NOMO-1 (cell line): ENCODE data around the gene ZBTB24.
"Not testable (repeated sequence)": the region's sequence is repeated elsewhere in the genome, so short reads cannot be mapped to it uniquely, and the experiment has no call there.

Source experiments
- DNase-seq, 2 experiments: peaks; one replicate each; lab custom pipeline; 2025; ENCODE audit not compliant: unreplicated experiment in 2 of 2; lab: John Stamatoyannopoulos, UW

The ZBTB24 gene

DNA sequence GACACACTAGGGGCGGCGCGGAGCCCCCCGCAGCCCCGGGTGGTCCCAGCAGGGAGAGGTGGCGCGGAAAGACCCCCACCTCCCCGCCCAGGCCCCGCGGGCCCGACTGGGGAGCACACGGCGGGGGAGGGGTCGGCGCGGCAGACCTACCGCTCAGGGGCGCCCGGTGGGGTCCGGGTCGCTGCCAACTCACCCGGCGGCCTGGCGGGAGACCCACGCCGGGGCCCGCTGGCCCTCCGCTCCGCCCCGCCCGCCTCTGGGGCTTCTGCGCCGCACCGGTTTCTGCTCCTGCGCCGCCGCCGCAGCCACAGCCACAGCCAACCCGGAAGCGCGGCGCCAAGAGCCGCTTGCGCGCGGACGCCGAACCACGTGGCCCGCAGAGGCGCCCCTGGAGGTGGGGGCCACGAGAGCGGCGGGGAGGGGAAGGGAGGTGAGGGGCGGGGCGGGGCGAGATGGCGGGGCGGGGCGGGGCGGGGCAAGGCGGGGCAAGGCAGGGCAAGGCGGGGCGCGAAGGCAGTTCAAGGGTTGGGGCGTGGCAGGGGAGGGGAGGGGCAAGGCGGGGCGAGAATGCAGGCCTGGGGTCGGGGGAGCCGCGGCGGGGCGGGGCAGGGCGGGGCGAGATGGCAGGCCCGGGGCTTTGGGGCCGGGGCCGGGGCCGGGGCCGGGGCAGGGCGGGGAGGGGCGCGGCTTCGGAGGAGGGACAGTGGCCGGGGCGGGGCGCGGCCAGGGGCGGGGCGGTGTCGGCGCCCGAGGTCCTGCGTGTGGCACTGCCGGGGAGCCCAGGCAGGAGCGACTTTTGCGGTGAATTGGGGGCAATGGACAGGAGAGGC lies at the start of gene ZBTB24:
Gene ZBTB24, minus strand, starts transcription at position 315 of the 830 bp plus-strand sequence. CDS start 1,193 bp downstream, outside the sequence.
- DNase-seq, result peak; percentile 78 to 93

DNA sequence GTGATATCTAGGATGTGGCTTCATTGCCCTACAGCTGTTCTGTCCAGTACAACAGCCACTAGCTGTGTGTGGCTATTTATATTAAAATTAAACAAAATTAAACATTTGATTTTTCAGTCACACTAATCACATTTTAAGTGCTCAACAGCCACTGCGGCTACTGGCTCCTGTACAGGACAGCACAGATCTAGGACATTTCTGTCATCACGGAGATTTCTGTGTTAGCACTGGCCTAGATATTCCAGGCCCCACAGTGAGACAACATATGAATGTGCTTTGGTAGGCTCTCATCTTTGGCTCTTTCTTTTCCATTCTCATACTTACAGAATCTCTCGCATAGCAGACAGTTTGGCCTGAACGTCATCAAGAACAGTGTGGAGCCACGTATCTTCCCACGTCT lies 48.4 kb upstream of the ZBTB24 start:
- DNase-seq, result no peak

- peak in 1 of 2 experiments; percentile 9 for DNase-seq
Measured at GRCh38 chr6:109527989-109528388, 45.0 kb upstream of the ZBTB24 start.

- DNase-seq, result peak; percentile 3 to 66
Measured at GRCh38 chr6:109526905-109527628, 44.0 kb upstream of the ZBTB24 start.

- DNase-seq, result no peak
Measured at GRCh38 chr6:109524129-109524528, 41.1 kb upstream of the ZBTB24 start.

DNA sequence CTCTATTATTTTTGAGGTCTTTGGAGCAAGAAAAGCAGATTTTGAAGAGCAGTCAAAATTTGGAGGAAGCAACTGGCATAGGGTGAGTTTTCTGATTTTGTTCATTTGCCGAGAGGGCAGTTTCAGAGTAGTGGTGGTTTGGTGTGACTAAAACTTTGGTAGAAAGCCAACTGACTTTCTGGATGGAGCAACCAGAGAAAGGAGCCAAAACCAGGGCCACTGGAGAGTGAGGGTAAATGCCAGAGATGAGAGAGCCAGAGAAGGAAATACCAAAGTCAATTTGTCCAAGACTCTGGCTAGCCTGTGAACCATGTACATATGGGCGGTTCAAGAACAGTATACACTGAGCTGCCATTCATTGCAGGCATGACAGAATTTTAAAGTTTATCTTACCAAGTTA lies 40.5 kb upstream of the ZBTB24 start:
- no peak for DNase-seq

GRCh38 chr6:109521080-109521479 lies 38.1 kb upstream of the ZBTB24 start:
- peak; percentile 41 to 89 for DNase-seq

GRCh38 chr6:109519647-109520046 lies 36.6 kb upstream of the ZBTB24 start:
- DNase-seq, result not testable (repeated sequence)

DNA sequence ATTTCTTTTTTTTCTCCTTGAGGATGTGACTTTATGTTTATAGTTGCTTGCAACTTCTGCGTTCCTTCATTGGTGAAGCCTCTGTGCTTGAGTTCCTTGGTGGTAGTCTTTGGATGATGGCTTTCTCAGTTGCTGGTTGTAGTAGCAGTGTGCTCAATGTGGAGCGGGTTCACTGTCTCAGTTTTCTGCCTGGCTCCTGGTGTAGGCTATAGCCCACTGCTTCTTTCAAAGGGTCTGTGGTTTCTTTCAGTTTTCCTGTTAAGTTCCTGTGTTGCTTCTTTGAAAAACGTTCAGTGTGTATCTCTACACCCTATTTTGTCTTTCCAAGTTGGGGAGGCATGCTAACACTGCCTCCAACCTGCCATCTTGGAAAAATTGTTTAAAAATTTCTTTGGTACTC lies 33.9 kb upstream of the ZBTB24 start:
- DNase-seq, result no peak

GRCh38 chr6:109515781-109516409 lies 32.9 kb upstream of the ZBTB24 start:
- DNase-seq, result peak; percentile 26 to 64

- DNase-seq, result no peak
Measured at GRCh38 chr6:109514946-109515345, 31.9 kb upstream of the ZBTB24 start.

- DNase-seq, result no peak
Measured at GRCh38 chr6:109513571-109514071, 30.6 kb upstream of the ZBTB24 start.

GRCh38 chr6:109512271-109512817 lies 29.3 kb upstream of the ZBTB24 start:
- DNase-seq, result no peak

GRCh38 chr6:109511832-109512231 lies 28.8 kb upstream of the ZBTB24 start:
- no peak for DNase-seq

DNA sequence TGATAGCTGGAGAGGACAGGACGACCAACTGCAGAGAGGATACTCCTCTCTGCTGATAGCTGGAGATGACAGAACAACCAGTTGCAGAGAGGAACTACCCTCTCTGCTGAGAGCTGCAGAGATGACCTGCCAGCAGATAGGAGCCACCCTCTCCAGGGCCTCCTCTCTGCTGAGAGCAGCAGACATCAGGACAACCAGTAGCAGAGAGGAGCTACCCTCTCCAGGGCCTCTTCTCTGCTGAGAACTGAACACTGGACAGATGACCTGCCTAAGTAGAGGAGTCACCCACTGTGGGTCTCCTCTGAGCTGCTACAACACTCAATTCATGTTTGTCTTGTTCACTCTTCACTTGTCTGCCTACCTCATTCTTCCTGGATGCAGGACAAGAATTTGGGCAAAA lies 27.3 kb upstream of the ZBTB24 start:
- no peak for DNase-seq

- no peak for DNase-seq
Measured at GRCh38 chr6:109508166-109508860, 25.3 kb upstream of the ZBTB24 start.

DNA sequence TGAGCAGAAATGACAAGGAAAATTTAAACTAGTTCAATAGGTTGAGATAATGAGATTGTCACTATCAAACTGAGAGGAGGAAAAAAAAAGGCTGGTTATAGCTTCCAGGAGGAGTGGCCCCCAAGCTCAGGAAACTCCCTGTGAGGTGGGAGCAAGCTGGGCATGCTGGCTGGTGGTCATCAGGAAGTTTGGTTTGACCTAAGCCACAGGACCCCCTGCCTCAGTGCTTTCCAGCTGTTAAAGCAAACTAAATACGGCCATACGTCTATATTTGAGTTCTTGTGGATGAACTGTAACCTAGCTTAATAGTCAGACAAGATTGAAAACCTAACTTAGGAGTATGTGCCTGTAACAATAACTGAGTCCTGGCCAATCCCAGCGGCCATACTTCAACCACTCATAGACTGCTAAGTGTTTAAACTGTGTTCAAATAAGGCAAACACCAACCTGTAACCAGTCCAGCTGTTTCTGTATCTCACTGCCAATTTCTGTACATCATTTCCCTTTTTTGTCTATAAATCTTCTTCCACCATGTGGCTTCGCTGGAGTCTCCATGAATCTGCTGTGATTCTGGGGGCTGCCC lies 24.6 kb upstream of the ZBTB24 start:
- no peak for DNase-seq

- DNase-seq, result no peak
Measured at GRCh38 chr6:109506841-109507240, 23.8 kb upstream of the ZBTB24 start.

GRCh38 chr6:109506314-109506713 lies 23.3 kb upstream of the ZBTB24 start:
- no peak for DNase-seq
